ENCODE measurements around the gene CARTPT.

CARTPT gene

DNA sequence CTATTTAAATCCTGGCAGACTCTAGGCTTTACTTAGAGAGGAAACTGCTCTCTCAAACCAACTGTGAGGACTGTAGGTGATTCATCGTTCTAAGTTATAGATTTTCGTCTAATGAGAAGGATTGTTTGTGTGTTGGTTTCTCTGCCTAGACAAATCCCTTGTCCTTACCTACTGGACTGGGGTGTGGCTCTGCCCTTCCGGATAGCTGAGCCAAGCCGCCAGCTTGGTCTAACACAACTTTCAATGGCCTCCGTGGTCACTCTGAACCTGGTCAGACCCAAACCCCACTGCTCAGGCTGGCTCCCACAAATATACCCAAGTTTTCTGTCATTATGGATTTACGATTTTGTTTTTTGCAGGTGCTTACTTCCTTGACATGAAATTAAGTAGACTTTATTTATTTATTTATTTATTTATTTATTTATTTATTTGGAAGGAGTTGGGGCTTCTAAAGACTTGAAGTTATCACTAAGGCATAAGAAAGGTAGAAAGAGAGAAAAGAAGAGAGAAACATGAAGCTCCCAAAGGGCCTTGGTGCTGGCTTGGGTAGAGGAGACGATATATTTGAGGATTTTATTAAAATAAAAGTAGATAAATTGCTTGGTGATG lies 19.0 kb downstream of the CARTPT start:
- DNase-seq (ENCODE audit: low read depth): no peak

DNA sequence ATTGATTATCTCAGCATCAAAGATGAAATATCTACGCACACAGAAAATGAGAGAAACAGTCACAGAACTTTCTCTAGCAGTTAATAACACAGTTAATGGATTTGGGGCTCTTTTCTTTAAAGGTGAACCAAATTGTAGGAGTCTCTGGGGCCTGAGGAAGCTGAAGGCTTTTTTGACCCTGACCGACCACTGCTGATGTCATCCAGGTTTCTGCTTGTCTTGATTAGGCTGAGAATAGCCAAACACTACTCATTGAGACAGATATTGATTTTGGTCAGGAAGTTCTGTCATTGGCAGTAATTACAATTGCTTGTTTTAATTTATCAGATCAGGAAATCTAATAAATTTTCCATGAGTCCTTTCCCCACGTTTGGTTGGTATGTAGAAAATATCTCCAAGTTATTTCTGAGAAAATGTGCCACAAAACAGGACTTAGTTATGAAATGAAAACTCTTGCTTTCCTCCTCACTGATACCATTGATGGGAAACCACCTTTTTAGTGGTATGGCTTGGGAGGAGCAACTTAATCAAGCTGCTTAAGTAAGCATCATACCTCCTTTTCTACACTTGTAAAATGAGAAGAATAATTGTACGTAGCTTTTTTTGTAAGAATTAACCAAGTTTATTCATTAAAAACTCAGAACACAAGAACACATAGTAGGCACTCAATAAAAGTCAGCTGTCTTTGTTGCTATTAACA lies 19.7 kb downstream of the CARTPT start:
- DNase-seq (ENCODE audit: low read depth): no peak

DNA sequence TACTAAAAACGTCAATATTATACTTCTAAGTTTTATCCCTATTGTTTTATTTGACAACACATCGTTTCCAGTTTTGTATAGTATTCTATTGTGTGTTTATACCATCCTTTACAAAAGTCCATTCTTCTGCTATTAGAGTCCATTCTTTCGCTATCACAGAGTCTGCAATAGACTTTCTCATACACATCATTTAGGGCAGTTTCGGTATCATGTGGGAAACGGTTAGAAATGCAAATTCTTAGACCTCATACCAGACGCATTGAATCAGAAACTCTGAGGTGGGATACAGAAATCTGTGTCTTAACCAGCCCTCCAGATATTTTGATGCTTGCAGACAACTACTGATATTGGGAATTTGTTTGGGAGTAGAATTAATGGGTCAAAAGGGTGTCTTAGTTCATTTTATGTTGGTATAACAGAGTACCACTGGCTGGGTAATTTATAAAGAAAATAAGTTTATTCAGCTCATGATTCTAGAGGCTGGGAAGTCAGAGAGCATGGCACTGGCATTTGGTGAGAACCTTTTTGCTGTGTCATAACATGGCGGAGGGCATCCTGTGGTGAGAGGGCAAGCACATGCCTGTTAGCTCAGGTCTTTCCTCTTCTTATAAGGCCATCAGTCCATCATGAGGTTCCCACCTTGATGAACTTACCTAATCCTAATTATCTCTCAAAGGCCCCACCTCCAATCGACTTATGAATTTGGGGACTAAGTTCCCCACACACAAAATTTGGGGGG lies 21.1 kb downstream of the CARTPT start:
- no peak for DNase-seq (ENCODE audit: low read depth)

DNA sequence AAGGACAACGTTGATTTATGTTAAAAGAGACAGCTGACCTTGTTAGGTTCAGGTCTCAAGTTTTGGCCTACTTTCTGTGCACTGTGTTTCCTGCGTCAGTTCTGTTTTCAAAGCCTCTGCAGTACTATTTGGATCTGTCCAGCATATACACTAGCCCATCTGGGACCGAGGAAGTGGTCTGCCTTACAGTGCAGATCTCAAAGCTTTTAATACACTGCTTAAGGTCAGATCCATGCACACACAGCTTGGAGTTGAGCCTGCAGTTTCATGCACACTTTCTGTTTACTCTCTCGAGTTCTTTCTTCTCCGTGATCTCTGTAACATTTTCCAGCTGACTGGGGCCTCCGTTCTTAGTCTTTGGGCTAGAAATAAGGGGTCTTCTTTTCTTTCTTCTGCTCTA lies 24.1 kb downstream of the CARTPT start:
- DNase-seq (ENCODE audit: low read depth): no peak

DNA sequence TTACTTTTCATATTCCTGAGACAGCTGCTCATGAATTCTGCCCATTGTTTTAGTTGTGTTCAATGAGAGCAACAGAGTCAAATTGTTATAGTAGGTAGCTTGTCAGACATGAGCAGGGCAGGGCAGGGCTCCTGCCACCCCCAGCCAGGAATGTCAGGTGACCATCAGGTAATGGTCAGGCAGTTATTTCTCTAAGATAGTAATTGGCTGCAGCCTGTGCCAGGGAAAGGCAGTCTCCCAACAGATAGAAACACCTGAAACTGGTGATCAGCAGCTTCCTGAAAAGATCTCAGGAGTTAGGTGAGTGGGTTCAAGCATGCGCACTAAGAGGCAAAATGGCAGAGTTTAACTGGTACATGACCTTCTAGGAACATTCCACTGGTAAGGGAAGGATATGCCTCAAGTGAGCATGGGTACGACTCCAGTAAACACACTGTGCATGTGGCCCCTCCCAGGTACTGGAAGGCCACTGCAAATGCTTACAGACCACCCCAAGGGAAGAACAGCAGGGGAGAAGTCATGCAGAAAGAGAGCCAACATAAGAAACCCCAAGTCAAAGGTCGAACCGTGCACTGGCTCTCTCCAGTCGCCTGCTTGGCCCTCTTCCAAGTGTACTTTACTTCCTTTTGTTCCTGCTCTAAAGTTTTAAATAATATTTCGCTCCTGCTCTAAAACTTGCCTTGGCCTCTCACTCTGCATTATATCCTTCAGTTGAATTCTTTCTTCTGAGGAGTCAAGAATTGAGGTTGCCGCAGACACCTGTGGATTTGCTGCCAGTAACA lies 25.1 kb downstream of the CARTPT start:
- no peak for DNase-seq (ENCODE audit: low read depth)

DNA sequence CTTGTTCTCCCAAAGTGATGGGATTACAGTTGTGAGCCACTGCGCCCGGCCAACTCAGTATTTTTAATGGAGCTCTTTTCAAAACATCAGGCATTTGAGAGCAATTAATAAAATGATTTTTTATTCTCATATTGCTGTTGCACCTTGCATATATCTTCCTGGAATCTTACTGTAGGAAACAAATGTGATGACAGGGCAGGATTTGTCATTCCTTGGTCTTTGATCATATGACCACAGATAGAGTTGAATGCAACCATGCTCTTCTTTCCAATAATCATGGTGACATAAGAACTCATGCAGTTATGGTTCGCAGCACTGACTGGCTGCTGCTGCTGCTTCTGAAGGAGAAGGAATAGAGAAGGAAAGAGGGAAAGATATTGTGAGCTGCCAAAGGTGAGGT lies 28.1 kb downstream of the CARTPT start:
- no peak for DNase-seq (ENCODE audit: low read depth)

DNA sequence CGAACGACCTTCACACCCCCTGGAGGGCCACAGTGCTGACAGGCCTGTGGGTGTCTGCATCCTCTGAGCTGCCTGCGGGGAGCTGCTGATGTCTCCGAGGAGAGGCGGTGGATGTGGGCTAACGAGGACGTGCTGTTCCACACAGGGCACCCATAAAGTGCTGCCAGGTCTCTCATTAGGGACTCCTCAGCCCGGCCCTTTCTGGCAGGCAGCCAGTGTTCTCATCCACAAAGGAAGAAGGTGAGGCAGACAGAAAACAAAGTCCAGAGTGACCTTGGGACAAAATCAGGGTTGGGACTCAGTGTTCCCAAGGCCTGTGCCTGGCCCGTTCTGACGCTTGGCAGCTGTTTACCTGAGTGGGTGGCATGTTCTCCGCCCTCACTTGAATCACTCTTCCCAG lies 29.3 kb downstream of the CARTPT start:
- DNase-seq (ENCODE audit: low read depth): no peak

DNA sequence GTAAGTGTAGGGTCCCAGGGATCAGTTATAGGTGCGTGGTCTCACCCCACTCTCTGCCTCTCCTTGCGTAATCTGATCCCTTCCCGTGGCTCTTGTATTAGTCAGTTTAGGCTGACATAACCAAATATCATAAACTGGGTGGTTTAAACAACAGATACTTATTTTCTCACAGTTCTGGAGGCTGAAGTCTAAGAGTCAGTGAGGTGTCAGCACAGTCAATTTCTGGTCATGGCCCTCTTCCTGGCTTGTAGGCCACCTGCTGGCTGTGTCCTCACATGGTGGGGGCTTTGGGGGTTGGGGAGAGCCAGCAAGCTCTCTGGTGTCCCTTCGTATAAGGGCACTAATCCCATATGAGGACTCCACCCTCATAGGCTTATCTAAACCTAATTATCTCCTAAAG lies 32.3 kb downstream of the CARTPT start:
- peak; percentile 10 for DNase-seq (ENCODE audit: low read depth)

DNA sequence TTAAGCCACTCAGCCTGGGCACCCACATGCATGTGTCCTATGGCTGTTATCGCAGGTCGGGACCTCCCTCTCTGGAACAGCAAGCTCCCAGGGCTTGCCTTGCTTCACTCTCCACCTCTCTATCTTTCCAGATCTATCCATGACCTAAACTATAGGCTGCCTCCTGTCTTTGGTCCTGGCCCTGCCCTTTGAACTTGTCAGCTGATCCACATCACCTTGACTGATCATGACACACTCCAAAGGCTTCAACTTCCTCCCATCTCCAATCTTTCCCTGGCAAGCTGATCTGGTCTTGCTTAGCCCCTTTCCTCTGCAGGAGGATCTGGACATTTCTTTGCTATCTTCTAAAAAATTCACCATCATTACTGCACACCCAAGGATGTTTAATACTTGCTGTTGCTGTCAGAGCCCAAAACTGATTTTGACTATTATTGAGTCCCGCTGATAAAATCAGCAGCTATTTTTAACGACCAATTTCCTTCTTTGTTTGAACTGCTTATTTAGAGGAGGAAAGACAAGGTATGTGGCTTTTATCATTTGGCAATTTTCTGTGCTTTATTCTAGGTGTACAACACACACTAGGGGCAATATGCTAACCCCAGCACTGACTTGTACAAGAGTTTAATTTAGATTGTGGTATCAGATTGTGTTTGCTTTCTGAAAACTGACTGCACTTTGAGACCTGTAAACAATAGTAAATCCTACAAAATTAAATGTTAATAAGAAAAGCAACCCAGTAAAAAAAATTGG lies 33.5 kb downstream of the CARTPT start:
- DNase-seq (ENCODE audit: low read depth): no peak

DNA sequence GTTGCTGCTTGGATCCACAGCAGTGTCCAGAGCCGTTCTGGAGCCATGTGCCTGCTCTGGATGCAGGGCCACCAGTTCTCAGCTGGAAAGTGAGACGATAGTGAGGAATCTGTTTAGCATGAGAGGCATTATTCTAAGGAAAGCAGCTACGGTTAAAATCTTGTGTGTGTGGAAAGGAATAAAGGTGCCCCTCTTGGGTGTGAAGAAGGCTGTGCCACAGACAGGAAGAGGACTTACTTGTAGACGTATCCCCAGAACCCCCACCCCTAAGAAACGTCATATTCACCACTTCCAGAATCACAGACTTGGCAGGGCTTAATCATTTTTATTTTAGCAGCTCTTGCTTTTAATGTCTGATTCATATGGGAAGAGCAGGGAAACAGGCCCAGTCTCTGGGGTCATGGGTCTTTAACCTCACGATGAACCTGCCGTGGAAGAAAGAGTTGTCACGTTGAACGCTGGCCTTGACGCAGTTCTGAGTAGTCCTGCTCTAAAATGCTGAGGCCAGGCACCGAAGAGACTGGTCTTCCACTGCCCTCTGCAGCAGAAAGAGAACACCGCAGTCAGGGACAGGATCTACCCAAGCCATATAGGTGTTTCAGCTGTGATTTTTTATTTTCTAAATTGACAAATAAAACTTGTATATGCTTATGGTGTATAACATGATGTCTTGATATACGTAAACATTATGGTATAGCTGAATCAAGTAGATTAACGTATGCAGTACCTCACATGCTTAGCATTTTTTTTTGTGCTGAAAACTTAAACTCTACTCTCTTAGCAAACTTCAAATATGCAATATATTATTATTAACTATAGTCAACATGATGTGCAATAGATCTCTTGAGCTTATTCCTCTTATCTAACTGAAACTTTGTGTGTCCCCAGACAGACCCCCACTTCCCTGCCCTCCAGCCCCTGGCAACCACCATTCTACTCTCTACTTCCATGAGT lies 38.8 kb downstream of the CARTPT start:
- peak; percentile 77 for DNase-seq (ENCODE audit: low read depth)

DNA sequence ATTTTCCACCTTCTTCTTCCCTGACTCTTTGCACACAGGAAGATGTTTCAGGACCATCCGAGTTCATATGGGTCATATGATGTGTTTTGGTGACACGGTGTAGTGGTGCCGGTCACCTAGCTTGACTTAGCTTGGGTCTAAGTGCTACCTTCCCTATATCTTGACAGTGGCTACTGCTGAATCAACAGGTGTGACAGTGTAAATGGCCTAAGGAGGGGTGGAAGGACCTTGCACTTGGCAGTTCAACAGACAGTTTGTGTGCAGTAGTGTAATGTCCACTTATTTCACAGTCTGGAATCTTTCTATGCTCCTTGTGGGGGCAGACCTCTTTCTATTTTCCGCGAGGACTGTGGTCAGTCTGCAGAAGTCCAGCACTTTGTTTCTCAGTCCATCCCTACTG lies 43.8 kb downstream of the CARTPT start:
- DNase-seq (ENCODE audit: low read depth): no peak

DNA sequence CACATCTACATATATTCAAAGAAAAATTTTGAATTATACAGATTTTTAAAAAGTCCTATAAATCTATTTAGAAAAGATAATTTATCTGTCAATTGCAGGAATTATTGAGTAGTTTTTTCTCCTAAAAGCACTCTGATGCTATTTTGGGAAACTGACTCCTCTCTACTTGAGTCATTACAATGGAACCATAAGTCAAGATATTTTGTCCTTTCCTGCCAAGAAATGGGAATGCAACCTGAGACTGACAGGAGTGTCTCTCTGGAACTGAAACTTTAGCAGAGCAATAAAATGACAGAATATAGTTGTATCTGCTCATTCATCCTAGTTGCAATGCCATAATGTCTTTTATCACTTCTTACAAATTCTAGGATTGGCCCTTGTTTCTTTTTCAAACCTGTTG lies 48.6 kb downstream of the CARTPT start:
- DNase-seq (ENCODE audit: low read depth): no peak

DNA sequence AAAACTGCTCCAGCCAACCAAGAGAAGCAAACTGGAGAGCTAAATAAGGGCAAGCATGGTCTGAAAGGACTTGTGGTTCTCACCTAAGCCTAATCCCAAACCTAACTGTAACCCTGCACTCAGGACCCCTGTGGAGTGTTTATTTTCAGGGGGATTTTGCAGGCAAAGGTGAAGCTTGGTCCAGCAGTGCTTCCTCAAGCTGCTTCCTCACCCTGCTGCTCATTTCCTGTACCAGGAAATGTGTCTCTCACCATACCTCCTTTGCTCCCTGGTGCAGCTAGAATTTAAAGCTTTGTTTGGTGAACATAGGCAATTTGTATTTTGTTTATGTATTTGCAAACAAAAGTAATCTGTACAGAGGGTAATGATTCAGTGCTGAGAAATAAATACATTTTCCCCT lies 50.2 kb downstream of the CARTPT start:
- DNase-seq (ENCODE audit: low read depth): no peak

DNA sequence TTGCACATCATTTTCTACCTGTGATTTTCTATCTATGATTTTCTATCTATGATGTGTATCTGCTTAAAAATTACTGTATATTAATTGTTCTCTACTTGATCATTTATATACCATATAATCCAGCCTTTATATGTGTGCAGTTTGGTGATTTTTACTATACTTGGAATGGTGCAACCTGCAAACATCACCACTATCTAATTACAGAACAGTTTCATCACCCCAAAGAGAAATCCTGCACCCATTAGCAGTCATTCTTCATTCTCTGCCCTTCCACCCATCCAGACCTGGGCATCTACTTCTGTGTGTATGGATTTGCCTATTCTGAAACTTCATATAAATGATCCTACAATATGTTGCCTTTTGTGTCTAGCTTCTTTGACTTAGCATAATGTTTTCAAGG lies 51.3 kb downstream of the CARTPT start:
- no peak for DNase-seq (ENCODE audit: low read depth)

All from ELR (cell line).